Right lobe of liver (tissue), 6 donors: ENCODE measurements around the gene AADACL4. TPM values are rescaled to one million over a fixed set of nuclear protein-coding genes. Genes with fewer than 3 reads are reported as not detected.

Experiments
- ATAC-seq, 4 donors: fragments of 200-7000 bp; cut with Tn5 transposase; one replicate each; pipeline ENCODE4 v1.9.1; 2020; ENCODE audit warnings: mild to moderate bottlenecking in 4 of 4, moderate library complexity in 4 of 4
- DNase-seq, 3 donors: peaks; one replicate each; pipeline ENCODE4 v3.0.0-alpha.2; 2020
- H3K27ac ChIP-seq, 3 donors: fragments of 200-600 bp; one replicate each; pipeline ENCODE4 v1.8.0; 2022
- H3K27me3 ChIP-seq, 2 donors: fragments of 200-600 bp; one replicate each; pipeline ENCODE4 v1.8.0; 2022
- H3K36me3 ChIP-seq, 4 donors: fragments of 200-600 bp; sonication (generic) in 1 of 4; one replicate each; pipeline versions ENCODE4 v1.5.1 to v1.8.0; 2017 to 2022; ENCODE audit warnings: control low read depth in 1 of 4
- H3K4me1 ChIP-seq, 4 donors: fragments of 200-600 bp; sonication (generic) in 1 of 4; one replicate each; pipeline versions ENCODE4 v1.5.1 to v1.8.0; 2017 to 2022; ENCODE audit warnings: control low read depth in 1 of 4
- H3K4me3 ChIP-seq, 3 donors: fragments of 200-600 bp; one replicate each; pipeline ENCODE4 v1.8.0; 2022
- H3K9me3 ChIP-seq, 4 donors: fragments of 200-600 bp; sonication (generic) in 1 of 4; one replicate each; pipeline versions ENCODE4 v1.5.1 to v1.8.0; 2017 to 2022; ENCODE audit warnings: control low read depth in 1 of 4
- POLR2A ChIP-seq: fragments of 450-650 bp; IDR thresholded peaks from one replicate; pipeline ENCODE4 v1.6.1; 2017; ENCODE audit warnings: antibody characterized with exemption, mild to moderate bottlenecking
- WGBS: methylation state at CpG from one replicate; pipeline ENCODE4 v1.1.6; 2018; ENCODE audit warnings: low coverage, low lambda C conversion rate; ENCODE audit not compliant: insufficient coverage; ENCODE audit errors: missing lambda C conversion rate; 5-methylcytosine and 5-hydroxymethylcytosine counted together
- intact Hi-C, 2 donors: fragments of 100-400 bp; cut with DNase I; formaldehyde crosslinking; loops; one replicate each; pipeline versions ENCODE4 v1.11.2 to v1.14.1; 2022
- total RNA-seq, 6 experiments: library from RNA; depleted of rRNA in 2 of 6; stranded (reverse); fragments of >200 nt in 2 of 6; fragmentation: NEBNext Ultra II Directional in 3 of 6; extraction: Animal tissue kit (Norgen Biotek cat#: 25700) in 3 of 6; gene quantifications; one replicate each; pipeline versions ENCODE4 v1.1.0 to v1.2.4, GENCODE V29; 2016 to 2023
- TF ChIP-seq, protein P1 (sequence below), 4 donors: fragments of 200-600 bp in 3 of 4; fragments of 450-650 bp in 1 of 4; IDR thresholded peaks; one replicate each; pipeline versions ENCODE4 v1.5.1 to v1.8.0; 2016 to 2022; ENCODE audit warnings: antibody characterized with exemption in 4 of 4, mild to moderate bottlenecking in 2 of 4
- donor health status: DM: no; HTN: yes; CAD: no.
- donor health status: DM: no; HTN: no; CAD: no.
- donor health status: DM: no; HTN: no; CAD: no.
- donor health status: DM: no; HTN: yes; CAD: no.
- donor health status: DM: no; HTN: yes; CAD: no.

AADACL4 gene
- total RNA-seq, 6 experiments from 2014 or later, result not detected

- 61% methylated on average over 4 of the region's 4 CpGs for WGBS
- no peak for DNase-seq
Measured at GRCh38 chr1:12708396-12709090, 64.7 kb downstream of the AADACL4 start.

DNA sequence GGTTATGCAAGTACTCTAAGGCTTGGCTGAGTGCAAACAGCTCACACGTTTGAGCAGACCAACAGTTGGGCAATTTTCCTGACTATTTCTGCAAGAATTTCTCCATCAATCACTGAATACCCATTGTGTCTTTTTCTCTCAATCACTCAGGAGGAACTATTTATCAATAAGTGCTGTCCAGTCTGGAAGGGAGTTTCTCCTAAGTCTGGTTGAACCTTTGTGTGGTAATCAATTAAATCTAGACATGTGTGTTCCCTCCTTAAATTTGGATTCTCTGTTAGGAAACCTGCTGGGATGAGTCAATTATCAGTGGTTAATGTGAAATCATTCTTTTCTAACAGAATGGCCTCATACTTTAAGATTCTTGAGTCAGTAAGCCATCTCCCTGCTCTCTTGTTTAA is 65.2 kb downstream of the AADACL4 start:
- Histone ChIP-seq H3K9me3 (no peaks in the 10 kb centered on the region), H3K27ac (no peak overlapping the region), H3K4me3 (no peak overlapping the region), H3K27me3 (no peaks in the 10 kb centered on the region), H3K4me1 (no peaks in the 10 kb centered on the region), H3K36me3 (no peaks in the 10 kb centered on the region)
- ATAC-seq (no peak), DNase-seq (no peak)
- TF ChIP-seq, protein P1, sequence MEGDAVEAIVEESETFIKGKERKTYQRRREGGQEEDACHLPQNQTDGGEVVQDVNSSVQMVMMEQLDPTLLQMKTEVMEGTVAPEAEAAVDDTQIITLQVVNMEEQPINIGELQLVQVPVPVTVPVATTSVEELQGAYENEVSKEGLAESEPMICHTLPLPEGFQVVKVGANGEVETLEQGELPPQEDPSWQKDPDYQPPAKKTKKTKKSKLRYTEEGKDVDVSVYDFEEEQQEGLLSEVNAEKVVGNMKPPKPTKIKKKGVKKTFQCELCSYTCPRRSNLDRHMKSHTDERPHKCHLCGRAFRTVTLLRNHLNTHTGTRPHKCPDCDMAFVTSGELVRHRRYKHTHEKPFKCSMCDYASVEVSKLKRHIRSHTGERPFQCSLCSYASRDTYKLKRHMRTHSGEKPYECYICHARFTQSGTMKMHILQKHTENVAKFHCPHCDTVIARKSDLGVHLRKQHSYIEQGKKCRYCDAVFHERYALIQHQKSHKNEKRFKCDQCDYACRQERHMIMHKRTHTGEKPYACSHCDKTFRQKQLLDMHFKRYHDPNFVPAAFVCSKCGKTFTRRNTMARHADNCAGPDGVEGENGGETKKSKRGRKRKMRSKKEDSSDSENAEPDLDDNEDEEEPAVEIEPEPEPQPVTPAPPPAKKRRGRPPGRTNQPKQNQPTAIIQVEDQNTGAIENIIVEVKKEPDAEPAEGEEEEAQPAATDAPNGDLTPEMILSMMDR (IDR thresholded peaks at IDR 0.05), result no peak
- no peak for TF ChIP-seq POLR2A
- intact Hi-C loops, result no loop called here
- WGBS, result 9% methylated on average over 1 of the region's 1 CpG

More at GRCh38 chr1:12708396-12709090, 64.7 kb downstream of the AADACL4 start:
- Histone ChIP-seq H3K27ac (no peak overlapping the region), H3K4me3 (no peak overlapping the region), H3K9me3 (no peaks in the 10 kb centered on the region), H3K36me3 (no peaks in the 10 kb centered on the region), H3K4me1 (no peaks in the 10 kb centered on the region), H3K27me3 (no peaks in the 10 kb centered on the region)
- ATAC-seq, result no peak
- TF ChIP-seq POLR2A, result no peak
- TF ChIP-seq, protein P1 (IDR thresholded peaks at IDR 0.05), result no peak
- intact Hi-C loops, result no loop called here

DNA sequence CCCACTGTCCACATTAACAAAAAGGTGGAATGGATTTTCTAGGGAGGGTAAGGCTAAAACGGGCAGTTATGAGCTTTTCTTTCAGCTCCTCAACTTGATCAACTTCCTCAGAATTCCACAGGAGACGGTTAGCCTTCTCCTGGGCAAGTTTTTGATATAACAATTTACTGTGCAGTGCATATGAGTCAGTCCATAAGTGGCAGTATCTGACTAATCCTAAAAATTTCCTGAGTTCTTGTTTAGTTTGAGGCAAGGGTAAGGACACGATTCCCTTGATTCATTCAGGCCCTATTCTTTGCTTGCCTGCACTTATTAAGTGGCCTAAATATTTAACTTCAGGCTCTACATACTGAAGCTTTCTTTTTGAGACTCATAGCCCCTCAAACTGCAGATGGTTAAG is 65.8 kb downstream of the AADACL4 start:
- no peak overlapping the region for H3K4me3 ChIP-seq
- H3K27ac ChIP-seq, result no peak overlapping the region
- no peaks in the 10 kb centered on the region for H3K36me3 ChIP-seq
- intact Hi-C loops, result no loop called here
- 66% methylated on average over 3 of the region's 3 CpGs for WGBS
- no peaks in the 10 kb centered on the region for H3K9me3 ChIP-seq
- DNase-seq (no peak), ATAC-seq (no peak)
- no peaks in the 10 kb centered on the region for H3K27me3 ChIP-seq
- peaks cover 0 to under 1% (median 0%) of the 10 kb centered on the region in 4 donors for H3K4me1 ChIP-seq
- TF ChIP-seq POLR2A, result no peak
- TF ChIP-seq, protein P1 (IDR thresholded peaks at IDR 0.05), result no peak

GRCh38 chr1:12711536-12711935 is 67.7 kb downstream of the AADACL4 start:
- H3K9me3 ChIP-seq, result no peaks in the 10 kb centered on the region
- intact Hi-C loops, result no loop called here
- TF ChIP-seq, protein P1 (IDR thresholded peaks at IDR 0.05), result no peak
- TF ChIP-seq POLR2A, result no peak
- H3K36me3 ChIP-seq, result no peaks in the 10 kb centered on the region
- peaks cover 0 to 5% (median 0%) of the 10 kb centered on the region in 4 donors for H3K4me1 ChIP-seq
- H3K27me3 ChIP-seq, result no peaks in the 10 kb centered on the region
- no peak for ATAC-seq
- WGBS, result 40% methylated on average over 3 of the region's 3 CpGs
- H3K4me3 ChIP-seq, result no peak overlapping the region
- H3K27ac ChIP-seq, result no peak overlapping the region
- no peak for DNase-seq
